Esophagus (tissue), 2 donors: ENCODE data around the gene FAM171A2. TPM values are rescaled to one million over a fixed set of nuclear protein-coding genes. Genes with fewer than 3 reads are reported as not detected.
A peak's percentile ranks its signal among the peaks of the same experiment; 100 is the strongest.

Source experiments
- H3K27ac ChIP-seq, 2 donors: one replicate each; pipeline ENCODE4 v1.5.1; 2013; ENCODE audit warnings: low read depth in 2 of 2, mild to moderate bottlenecking in 2 of 2, inconsistent platforms in 1 of 2, low read length in 1 of 2, moderate library complexity in 1 of 2
- H3K27me3 ChIP-seq, 2 donors: one replicate each; pipeline ENCODE4 v1.6.1; 2013; ENCODE audit warnings: low read length in 2 of 2, control low read depth in 1 of 2, mild to moderate bottlenecking in 1 of 2; ENCODE audit not compliant: insufficient read depth in 2 of 2, control insufficient read depth in 1 of 2
- H3K36me3 ChIP-seq, 2 donors: one replicate each; pipeline ENCODE4 v1.6.1; 2013; ENCODE audit warnings: low read length in 1 of 2; ENCODE audit not compliant: control insufficient read depth in 2 of 2, insufficient read depth in 2 of 2
- H3K4me1 ChIP-seq, 2 donors: one replicate each; pipeline ENCODE4 v1.6.1; 2013; ENCODE audit warnings: low read length in 1 of 2; ENCODE audit not compliant: control insufficient read depth in 2 of 2, insufficient read depth in 2 of 2
- H3K4me3 ChIP-seq, 2 donors: one replicate each; pipeline ENCODE4 v1.5.1; 2013; ENCODE audit warnings: low read length in 2 of 2, mild to moderate bottlenecking in 2 of 2, low read depth in 1 of 2, moderate library complexity in 1 of 2
- H3K9me3 ChIP-seq, 2 donors: one replicate each; pipeline ENCODE4 v1.6.1; 2013; ENCODE audit warnings: mild to moderate bottlenecking in 2 of 2, low read depth in 1 of 2, low read length in 1 of 2, moderate library complexity in 1 of 2; ENCODE audit not compliant: control insufficient read depth in 2 of 2, insufficient read depth in 1 of 2
- WGBS, 2 donors: extraction: QIAGEN DNeasy Blood & Tissue Kit; methylation state at CpG; one replicate each; pipeline ENCODE4 v1.1.7; 2013; 5-methylcytosine and 5-hydroxymethylcytosine counted together
- polyA plus RNA-seq, 2 donors: library from polyadenylated mRNA; stranded (reverse); fragments of 200-250 nt; gene quantifications; one replicate each; pipeline ENCODE4 v1.2.3, GENCODE V29; 2013
- donor health status: healthy with polysubstance abuse.
- donor health status: Bipolar disorder and iron deficiency.

Gene FAM171A2
- polyA plus RNA-seq, 2 donors, result 1.2 to 2.2 TPM

DNA sequence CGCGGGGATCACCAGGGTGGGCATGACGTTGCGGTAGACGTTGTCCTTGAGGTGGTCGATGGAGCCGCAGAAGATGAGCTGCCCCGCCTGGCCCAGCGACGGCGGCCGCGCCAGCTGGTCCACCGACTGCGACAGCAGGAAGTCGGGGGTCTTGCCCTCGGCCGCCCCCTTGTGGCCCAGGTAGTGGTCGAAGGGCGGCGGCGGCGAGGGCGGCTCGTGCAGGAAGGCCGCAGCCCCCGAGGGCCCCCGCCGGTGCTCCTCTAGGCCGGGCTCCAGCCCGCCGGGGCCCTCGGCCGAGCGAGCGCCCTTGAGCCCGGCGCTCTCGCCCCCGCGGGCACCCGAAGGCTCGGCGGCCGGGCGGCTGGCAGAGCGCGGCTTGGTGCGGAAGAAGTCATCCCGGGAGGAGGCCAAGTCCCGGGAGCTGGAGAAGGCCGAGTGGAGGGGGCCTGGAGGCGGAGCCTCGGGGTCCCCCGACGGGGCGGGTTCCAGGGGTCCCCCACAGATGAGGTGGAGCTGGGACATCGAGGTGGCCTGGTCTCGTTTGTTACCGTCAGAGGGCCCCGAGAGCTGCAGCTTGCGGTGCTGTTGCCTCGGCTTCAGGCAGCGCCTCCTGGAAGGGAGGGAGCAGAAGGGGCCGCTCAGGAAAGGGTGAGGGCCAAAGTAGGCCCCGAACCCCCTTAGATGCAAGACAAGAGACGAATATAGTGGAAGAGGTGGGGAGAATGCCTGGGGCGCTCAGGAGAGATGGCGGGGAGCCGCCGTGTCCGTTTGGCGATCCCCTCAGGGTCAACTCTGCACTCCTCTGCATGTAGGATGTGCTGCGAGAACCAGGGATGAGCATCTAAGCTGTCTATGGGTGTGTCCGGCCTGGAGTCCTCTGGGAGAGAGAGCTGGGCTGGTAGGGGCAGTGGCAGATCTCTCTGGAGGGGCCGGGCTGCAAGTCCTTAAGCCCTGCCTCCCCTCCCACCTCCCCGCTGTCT, 8.8 kb downstream of the FAM171A2 start:
- H3K36me3 ChIP-seq, result peaks cover 16 to 30% of the 10 kb centered on the region in 2 donors
- H3K27ac ChIP-seq, result no peak overlapping the region
- no peaks in the 10 kb centered on the region for H3K27me3 ChIP-seq
- WGBS, 2 donors, result 44 to 55% methylated on average over 72 to 77 of the region's 77 CpGs
- H3K4me1 ChIP-seq, result peaks cover 0 to 2% of the 10 kb centered on the region in 2 donors
- H3K9me3 ChIP-seq, result no peaks in the 10 kb centered on the region
- peak overlapping the region; percentile 6 to 12 for H3K4me3 ChIP-seq

GRCh38 chr17:44353672-44354331, 9.9 kb downstream of the FAM171A2 start:
- WGBS, 2 donors, result 35 to 37% methylated on average over 32 to 98 of the region's 98 CpGs
- H3K9me3 ChIP-seq, result no peaks in the 10 kb centered on the region
- peak overlapping the region; percentile 30 to 43 for H3K27ac ChIP-seq
- H3K36me3 ChIP-seq, result peaks cover 16 to 40% of the 10 kb centered on the region in 2 donors
- H3K4me3 ChIP-seq, result peak overlapping the region; percentile 12 to 16
- H3K4me1 ChIP-seq, result peaks cover 0 to 12% of the 10 kb centered on the region in 2 donors
- no peaks in the 10 kb centered on the region for H3K27me3 ChIP-seq

DNA sequence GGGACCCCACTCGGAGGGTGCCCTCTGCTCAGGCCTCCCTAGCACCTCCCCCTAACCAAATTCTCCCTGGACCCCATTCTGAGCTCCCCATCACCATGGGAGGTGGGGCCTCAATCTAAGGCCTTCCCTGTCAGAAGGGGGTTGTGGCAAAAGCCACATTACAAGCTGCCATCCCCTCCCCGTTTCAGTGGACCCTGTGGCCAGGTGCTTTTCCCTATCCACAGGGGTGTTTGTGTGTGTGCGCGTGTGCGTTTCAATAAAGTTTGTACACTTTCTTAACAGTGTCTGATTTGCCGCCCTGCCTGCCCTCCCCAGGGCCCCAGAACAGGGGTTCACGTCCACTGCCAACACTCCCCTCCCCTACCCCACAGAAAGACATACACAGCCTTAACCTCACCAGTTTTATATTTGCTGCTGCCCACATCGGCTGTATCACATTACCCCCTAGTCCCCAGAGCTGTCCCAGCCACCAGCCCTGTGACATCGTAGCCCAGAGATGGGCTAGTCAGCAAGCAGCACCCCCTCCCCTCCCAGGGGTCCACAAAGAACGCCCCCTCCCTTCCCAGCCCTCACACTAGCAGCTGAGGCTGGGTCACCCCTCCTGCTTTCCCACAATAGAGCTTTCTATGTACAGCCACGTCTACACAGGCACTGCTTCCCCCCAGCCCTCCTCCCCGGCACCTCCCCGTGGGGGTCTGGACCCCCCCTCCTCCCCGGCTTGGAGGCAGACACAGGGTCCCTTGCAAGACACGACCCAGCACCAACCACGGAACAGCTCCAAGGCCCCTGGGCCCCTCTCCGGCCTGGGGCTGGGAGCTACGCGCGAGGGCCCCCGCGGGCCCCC, 10.6 kb downstream of the FAM171A2 start:
- no peaks in the 10 kb centered on the region for H3K9me3 ChIP-seq
- H3K4me1 ChIP-seq, result peaks cover 0 to 17% of the 10 kb centered on the region in 2 donors
- WGBS, 2 donors, result 57 to 64% methylated on average over 15 to 22 of the region's 22 CpGs
- H3K27ac ChIP-seq, result peak overlapping the region in 1 of 2 donors; percentile 30
- H3K36me3 ChIP-seq, result peaks cover 16 to 40% of the 10 kb centered on the region in 2 donors
- H3K4me3 ChIP-seq, result peak overlapping the region; percentile 12 to 16
- H3K27me3 ChIP-seq, result no peaks in the 10 kb centered on the region

DNA sequence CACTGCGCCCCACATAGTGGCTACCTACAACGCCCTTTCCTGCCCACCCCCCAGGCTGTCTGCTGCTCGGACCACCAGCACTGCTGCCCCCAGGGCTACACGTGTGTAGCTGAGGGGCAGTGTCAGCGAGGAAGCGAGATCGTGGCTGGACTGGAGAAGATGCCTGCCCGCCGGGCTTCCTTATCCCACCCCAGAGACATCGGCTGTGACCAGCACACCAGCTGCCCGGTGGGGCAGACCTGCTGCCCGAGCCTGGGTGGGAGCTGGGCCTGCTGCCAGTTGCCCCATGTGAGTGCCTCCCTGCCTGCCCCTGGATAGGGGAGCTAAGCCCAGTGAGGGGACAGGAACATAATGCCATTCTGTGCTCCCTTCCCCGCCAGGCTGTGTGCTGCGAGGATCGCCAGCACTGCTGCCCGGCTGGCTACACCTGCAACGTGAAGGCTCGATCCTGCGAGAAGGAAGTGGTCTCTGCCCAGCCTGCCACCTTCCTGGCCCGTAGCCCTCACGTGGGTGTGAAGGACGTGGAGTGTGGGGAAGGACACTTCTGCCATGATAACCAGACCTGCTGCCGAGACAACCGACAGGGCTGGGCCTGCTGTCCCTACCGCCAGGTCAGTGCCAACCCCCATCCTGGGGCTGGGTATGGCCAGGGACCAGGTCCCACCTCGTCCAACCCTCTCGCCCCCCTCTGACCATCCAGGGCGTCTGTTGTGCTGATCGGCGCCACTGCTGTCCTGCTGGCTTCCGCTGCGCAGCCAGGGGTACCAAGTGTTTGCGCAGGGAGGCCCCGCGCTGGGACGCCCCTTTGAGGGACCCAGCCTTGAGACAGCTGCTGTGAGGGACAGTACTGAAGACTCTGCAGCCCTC, 11.5 kb downstream of the FAM171A2 start:
- H3K4me1 ChIP-seq, result peaks cover 0 to 17% of the 10 kb centered on the region in 2 donors
- WGBS, 2 donors, result 82 to 85% methylated on average over 36 of the region's 36 CpGs
- H3K27me3 ChIP-seq, result no peaks in the 10 kb centered on the region
- H3K27ac ChIP-seq, result no peak overlapping the region
- H3K4me3 ChIP-seq, result no peak overlapping the region
- H3K9me3 ChIP-seq, result no peaks in the 10 kb centered on the region
- peaks cover 16 to 40% of the 10 kb centered on the region in 2 donors for H3K36me3 ChIP-seq

DNA sequence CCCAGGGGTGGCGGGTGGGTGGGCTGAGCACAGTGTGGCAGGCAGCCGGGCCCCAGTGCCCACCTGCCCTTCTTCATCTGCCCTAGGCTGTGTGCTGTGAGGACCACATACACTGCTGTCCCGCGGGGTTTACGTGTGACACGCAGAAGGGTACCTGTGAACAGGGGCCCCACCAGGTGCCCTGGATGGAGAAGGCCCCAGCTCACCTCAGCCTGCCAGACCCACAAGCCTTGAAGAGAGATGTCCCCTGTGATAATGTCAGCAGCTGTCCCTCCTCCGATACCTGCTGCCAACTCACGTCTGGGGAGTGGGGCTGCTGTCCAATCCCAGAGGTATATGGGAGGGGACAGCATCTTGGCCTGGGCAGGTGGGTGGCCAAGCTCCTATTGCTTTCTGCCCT, 12.2 kb downstream of the FAM171A2 start:
- WGBS, 2 donors, result 89 to 93% methylated on average over 8 of the region's 8 CpGs
- Histone ChIP-seq H3K4me1 (peaks cover 0 to 17% of the 10 kb centered on the region in 2 donors), H3K27me3 (no peaks in the 10 kb centered on the region), H3K36me3 (peaks cover 16 to 40% of the 10 kb centered on the region in 2 donors), H3K9me3 (no peaks in the 10 kb centered on the region), H3K4me3 (no peak overlapping the region), H3K27ac (no peak overlapping the region)

DNA sequence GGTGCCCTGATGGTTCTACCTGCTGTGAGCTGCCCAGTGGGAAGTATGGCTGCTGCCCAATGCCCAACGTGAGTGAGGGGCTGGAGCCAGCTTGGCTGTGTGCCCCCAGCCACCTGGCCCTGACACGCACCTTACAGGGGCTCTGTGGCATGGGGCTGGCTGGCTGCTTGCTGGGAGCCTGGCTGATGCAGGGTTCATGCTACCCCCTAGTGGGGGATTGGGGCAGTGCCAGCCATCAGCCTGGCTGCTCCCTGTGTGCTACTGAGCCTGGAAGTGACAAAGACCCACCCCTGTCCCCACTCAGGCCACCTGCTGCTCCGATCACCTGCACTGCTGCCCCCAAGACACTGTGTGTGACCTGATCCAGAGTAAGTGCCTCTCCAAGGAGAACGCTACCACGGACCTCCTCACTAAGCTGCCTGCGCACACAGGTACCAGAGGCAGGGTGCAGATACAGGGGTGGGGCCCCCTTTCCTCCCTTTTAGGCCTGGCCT, 12.9 kb downstream of the FAM171A2 start:
- 62 to 71% methylated on average over 6 of the region's 6 CpGs for WGBS, 2 donors
- H3K9me3 ChIP-seq, result no peaks in the 10 kb centered on the region
- H3K4me3 ChIP-seq, result no peak overlapping the region
- H3K27me3 ChIP-seq, result no peaks in the 10 kb centered on the region
- H3K27ac ChIP-seq, result no peak overlapping the region
- H3K36me3 ChIP-seq, result peaks cover 16 to 40% of the 10 kb centered on the region in 2 donors
- peaks cover 0 to 23% of the 10 kb centered on the region in 2 donors for H3K4me1 ChIP-seq

- H3K27ac ChIP-seq, result no peak overlapping the region
- H3K9me3 ChIP-seq, result no peaks in the 10 kb centered on the region
- H3K4me1 ChIP-seq, result peaks cover 0 to 26% of the 10 kb centered on the region in 2 donors
- H3K4me3 ChIP-seq, result no peak overlapping the region
- H3K36me3 ChIP-seq, result peaks cover 16 to 40% of the 10 kb centered on the region in 2 donors
- no peaks in the 10 kb centered on the region for H3K27me3 ChIP-seq
- 86 to 87% methylated on average over 12 of the region's 12 CpGs for WGBS, 2 donors
These were observed 14.0 kb downstream of the FAM171A2 start for GRCh38 chr17:44349553-44350070.

DNA sequence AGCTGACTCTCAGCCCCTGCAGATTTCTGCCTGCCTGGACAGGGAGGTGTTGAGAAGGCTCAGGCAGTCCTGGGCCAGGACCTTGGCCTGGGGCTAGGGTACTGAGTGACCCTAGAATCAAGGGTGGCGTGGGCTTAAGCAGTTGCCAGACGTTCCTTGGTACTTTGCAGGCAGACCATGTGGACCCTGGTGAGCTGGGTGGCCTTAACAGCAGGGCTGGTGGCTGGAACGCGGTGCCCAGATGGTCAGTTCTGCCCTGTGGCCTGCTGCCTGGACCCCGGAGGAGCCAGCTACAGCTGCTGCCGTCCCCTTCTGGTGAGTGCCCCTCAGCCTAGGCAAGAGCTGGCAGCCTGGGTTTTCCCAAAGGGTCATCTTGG, 14.7 kb downstream of the FAM171A2 start:
- peaks cover 0 to 29% of the 10 kb centered on the region in 2 donors for H3K4me1 ChIP-seq
- WGBS, 2 donors, result 65 to 81% methylated on average over 5 to 6 of the region's 6 CpGs
- no peak overlapping the region for H3K4me3 ChIP-seq

More for the DNA sequence above, 14.7 kb downstream of the FAM171A2 start:
- Histone ChIP-seq H3K9me3 (no peaks in the 10 kb centered on the region), H3K36me3 (peaks cover 16 to 40% of the 10 kb centered on the region in 2 donors), H3K27me3 (no peaks in the 10 kb centered on the region), H3K27ac (peak overlapping the region; percentile 21 to 86)
